Measurements from ENCODE around the gene SMCO4. TPM values are rescaled to one million over a fixed set of nuclear protein-coding genes. Genes with fewer than 3 reads are reported as not detected.

SMCO4 gene
- total and polyA plus RNA-seq, 2 experiments from 2014 or later, result 36.1 to 60.9 TPM

DNA sequence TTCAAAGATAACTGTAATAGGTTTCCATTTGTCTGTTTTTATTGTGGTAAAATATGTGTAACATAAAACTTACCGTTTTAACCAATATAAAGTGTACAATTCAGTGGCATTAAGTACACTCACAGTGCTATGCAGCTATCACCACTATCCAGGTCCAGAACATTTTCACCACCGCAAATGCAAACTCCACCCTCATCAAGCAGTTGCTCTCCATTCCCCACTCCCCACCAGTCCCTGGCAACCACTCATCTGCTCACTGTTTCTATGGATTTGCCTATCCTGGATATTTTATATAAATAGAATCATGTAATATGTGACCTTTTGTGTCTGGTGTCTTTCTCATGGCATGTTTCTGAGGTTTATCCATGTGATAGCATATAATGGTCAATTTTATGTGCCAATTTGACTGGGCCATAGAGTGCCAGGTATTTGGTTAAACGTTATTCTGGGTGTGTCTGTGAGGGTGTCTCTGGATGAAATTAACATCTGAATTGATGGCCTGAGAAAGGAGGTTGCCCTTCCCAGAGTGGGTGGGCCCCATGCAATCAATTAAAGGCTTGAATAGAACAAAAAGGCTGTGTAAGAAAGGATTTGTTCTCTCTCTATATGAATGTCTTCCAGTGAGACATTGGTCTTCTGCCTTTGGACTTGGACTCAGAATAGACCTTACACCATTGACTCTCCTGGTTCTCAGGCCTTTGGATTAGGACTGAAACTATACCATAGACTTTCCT, 17.2 kb upstream of the SMCO4 start:
- Histone ChIP-seq H3K4me2 (no peak overlapping the region), H4K20me1 (ENCODE audit: insufficient read depth, poor library complexity, severe bottlenecking) (no peaks in the 10 kb centered on the region), H3K36me3 (replicated peaks; ENCODE audit: insufficient read depth, low read depth) (no peaks in the 10 kb centered on the region), H3K4me1 (ENCODE audit: insufficient read depth) (peaks cover 6% of the 10 kb centered on the region), H3K4me3 (no peak overlapping the region), H3K9me3 (ENCODE audit: low read depth) (no peaks in the 10 kb centered on the region), H2AFZ (no peak overlapping the region), H3K27me3 (no peaks in the 10 kb centered on the region), H3K27ac (no peak overlapping the region), H3K79me2 (no peaks in the 10 kb centered on the region), H3K9me2 (replicated peaks; ENCODE audit: insufficient read depth) (no peaks in the 10 kb centered on the region)
- TF ChIP-seq EZH2phosphoT487 (IDR thresholded peaks at IDR 0.05; ENCODE audit: low read depth, severe bottlenecking, unreplicated experiment), result no peak
- TF ChIP-seq EZH2 (IDR thresholded peaks at IDR 0.05; ENCODE audit: borderline replicate concordance), result no peak
- TF ChIP-seq, protein P1, sequence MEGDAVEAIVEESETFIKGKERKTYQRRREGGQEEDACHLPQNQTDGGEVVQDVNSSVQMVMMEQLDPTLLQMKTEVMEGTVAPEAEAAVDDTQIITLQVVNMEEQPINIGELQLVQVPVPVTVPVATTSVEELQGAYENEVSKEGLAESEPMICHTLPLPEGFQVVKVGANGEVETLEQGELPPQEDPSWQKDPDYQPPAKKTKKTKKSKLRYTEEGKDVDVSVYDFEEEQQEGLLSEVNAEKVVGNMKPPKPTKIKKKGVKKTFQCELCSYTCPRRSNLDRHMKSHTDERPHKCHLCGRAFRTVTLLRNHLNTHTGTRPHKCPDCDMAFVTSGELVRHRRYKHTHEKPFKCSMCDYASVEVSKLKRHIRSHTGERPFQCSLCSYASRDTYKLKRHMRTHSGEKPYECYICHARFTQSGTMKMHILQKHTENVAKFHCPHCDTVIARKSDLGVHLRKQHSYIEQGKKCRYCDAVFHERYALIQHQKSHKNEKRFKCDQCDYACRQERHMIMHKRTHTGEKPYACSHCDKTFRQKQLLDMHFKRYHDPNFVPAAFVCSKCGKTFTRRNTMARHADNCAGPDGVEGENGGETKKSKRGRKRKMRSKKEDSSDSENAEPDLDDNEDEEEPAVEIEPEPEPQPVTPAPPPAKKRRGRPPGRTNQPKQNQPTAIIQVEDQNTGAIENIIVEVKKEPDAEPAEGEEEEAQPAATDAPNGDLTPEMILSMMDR (IDR thresholded peaks at IDR 0.05; ENCODE audit: poor library complexity), result no peak
- WGBS (ENCODE audit: low lambda C conversion rate, missing lambda C conversion rate), result 66% methylated on average over 3 of the region's 3 CpGs
- DNase-seq (ENCODE audit: low spot score), result no peak

DNA sequence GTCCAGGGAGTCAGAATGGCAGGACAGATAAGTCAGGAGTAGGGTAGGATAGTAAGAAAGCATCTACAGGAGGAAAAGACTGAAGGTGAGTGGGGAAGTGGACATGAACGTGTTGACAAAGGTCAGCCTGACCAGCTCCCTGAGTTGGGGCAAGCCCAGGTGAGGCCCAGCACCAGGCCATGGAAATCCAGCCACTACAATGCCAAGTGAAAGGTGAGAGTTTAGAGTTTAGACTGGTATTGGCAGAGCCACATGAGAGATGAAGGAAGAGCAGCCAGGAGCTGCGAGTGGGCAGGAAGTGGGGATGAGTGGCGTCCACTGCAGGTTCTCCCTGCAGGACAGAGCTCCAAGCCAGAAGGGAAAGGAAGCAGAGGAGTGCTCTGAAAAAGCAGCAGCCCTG, 16.5 kb upstream of the SMCO4 start:
- Histone ChIP-seq H3K9me3 (ENCODE audit: low read depth) (no peaks in the 10 kb centered on the region), H3K27ac (no peak overlapping the region), H3K27me3 (no peaks in the 10 kb centered on the region), H2AFZ (no peak overlapping the region), H4K20me1 (ENCODE audit: insufficient read depth, poor library complexity, severe bottlenecking) (no peaks in the 10 kb centered on the region), H3K36me3 (replicated peaks; ENCODE audit: insufficient read depth, low read depth) (no peaks in the 10 kb centered on the region), H3K79me2 (no peaks in the 10 kb centered on the region), H3K9me2 (replicated peaks; ENCODE audit: insufficient read depth) (no peaks in the 10 kb centered on the region), H3K4me1 (ENCODE audit: insufficient read depth) (peaks cover 3% of the 10 kb centered on the region), H3K4me2 (no peak overlapping the region), H3K4me3 (no peak overlapping the region)
- DNase-seq (ENCODE audit: low spot score), result no peak
- WGBS (ENCODE audit: low lambda C conversion rate, missing lambda C conversion rate), result 72% methylated on average over 3 of the region's 3 CpGs
- TF ChIP-seq, protein P1 (IDR thresholded peaks at IDR 0.05; ENCODE audit: poor library complexity), result no peak
- no peak for TF ChIP-seq EZH2 (IDR thresholded peaks at IDR 0.05; ENCODE audit: borderline replicate concordance)
- TF ChIP-seq EZH2phosphoT487 (IDR thresholded peaks at IDR 0.05; ENCODE audit: low read depth, severe bottlenecking, unreplicated experiment), result no peak

DNA sequence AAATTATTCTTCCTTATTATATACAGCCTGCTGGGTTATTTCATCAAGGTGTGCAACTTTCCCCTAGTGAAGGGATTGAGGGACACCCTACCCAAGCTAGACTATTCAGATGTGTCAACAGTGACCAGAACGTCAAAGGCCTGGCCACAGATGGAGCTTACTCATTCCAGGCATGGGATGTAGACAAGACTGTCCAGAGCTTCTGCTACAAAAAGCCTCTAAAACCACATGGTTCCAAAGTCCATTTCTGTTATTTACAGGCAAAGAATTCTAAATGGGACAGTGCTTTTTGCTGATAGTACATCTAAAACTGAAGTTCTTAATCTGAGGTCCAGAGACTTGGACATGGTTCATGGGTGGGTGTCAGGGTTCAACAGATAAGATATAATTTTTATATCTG, 9.7 kb upstream of the SMCO4 start:
- Histone ChIP-seq H3K9me3 (ENCODE audit: low read depth) (no peaks in the 10 kb centered on the region), H3K4me1 (ENCODE audit: insufficient read depth) (no peaks in the 10 kb centered on the region), H3K27ac (no peak overlapping the region), H3K36me3 (replicated peaks; ENCODE audit: insufficient read depth, low read depth) (no peaks in the 10 kb centered on the region), H2AFZ (no peak overlapping the region), H3K9me2 (replicated peaks; ENCODE audit: insufficient read depth) (no peaks in the 10 kb centered on the region), H3K79me2 (no peaks in the 10 kb centered on the region), H3K4me3 (no peak overlapping the region), H3K4me2 (no peak overlapping the region), H4K20me1 (ENCODE audit: insufficient read depth, poor library complexity, severe bottlenecking) (no peaks in the 10 kb centered on the region), H3K27me3 (no peaks in the 10 kb centered on the region)
- TF ChIP-seq EZH2phosphoT487 (IDR thresholded peaks at IDR 0.05; ENCODE audit: low read depth, severe bottlenecking, unreplicated experiment), result no peak
- TF ChIP-seq EZH2 (IDR thresholded peaks at IDR 0.05; ENCODE audit: borderline replicate concordance), result no peak
- TF ChIP-seq, protein P1 (IDR thresholded peaks at IDR 0.05; ENCODE audit: poor library complexity), result no peak
- 68% methylated on average over 1 of the region's 1 CpG for WGBS (ENCODE audit: low lambda C conversion rate, missing lambda C conversion rate)
- DNase-seq (ENCODE audit: low spot score), result peak; percentile 27
